HG03460 (cell line): Measurements from ENCODE around the gene CACNA1E.

Experiments
- ATAC-seq: cut with Tn5 transposase; IDR thresholded peaks from one replicate; pipeline ENCODE4 v1.9.1; 2021; ENCODE audit not compliant: unreplicated experiment

The CACNA1E gene

DNA sequence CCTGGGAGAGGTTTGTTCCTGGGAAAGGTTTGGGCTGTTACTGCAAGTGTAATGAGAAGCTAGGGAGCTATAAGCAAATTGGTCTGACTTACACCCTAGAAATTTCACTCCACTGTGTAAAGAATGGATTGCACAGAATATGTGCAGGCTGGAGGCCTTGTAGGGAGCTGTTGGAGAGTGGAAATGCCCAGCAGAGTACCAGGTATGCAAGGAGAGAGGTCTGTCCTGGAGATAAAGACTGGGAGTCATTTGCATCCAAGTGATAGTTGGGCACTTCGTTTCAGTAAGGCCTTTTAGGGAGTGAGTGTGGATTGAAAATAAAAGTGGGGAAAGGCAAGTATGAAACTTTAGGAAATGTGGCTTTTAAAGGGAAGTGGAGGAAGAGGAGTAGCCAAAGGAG, 75.8 kb downstream of the CACNA1E start:
- ATAC-seq, result no peak

DNA sequence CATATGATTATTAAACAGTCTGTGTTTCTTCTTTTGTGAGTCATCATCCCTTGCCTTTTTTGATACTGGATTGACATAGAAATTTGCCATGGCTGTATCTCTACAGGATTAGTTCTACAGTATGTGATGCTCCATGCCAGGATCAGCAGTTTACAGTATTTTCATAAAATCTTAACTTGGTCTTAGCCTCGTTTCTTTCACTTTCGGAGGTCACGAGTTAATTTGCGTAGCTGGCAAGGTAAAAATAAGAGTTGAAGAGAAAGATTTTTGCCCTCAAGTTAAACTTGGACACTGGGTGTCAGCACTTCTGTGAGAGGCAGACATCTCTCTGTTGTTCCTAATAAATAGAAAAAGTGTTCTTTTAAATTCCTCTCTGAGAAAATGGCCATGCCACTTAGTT, 79.1 kb downstream of the CACNA1E start:
- no peak for ATAC-seq

GRCh38 chr1:181568736-181569135, 85.4 kb downstream of the CACNA1E start:
- ATAC-seq, result no peak

DNA sequence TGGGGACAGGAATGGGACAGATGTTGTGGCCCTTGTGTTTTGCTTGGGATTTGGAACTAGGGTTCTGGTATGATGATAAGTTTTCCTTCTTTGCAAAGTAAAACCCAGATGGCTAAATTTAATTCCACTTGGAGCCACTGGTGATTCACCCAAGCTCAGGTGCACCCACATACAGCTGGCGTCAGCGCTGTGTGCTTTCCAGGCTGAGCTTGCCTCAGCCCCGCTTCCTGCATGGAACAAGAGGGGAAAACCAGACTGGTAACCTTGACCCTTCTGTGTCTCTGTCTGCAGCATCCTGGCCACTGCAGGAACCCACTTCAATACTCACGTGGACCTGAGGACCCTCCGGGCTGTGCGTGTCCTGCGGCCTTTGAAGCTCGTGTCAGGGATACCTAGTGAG, 94.2 kb downstream of the CACNA1E start:
- no peak for ATAC-seq

GRCh38 chr1:181583598-181583997, 100.3 kb downstream of the CACNA1E start:
- no peak for ATAC-seq

GRCh38 chr1:181587870-181588438, 104.6 kb downstream of the CACNA1E start:
- no peak for ATAC-seq

DNA sequence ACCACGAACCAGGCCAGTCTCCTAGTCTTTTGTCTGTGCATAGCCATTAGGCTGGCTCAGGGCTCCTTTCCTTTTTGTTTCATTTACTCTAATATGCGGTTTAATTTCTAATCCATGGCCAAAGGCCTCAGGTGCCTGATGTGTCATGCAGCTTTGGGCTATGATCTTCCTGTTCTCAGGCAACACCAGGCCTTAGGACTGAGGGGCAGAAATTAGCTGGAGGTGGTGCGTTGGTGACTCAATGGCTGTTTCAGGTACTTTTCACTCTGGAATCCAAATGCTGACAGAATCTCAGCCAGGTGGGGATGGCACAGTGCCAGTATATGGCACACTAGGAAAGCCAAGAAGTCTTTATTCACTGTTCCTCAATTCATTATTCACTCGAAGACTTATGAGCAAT, 105.3 kb downstream of the CACNA1E start:
- ATAC-seq, result no peak

GRCh38 chr1:181592255-181592859, 109.0 kb downstream of the CACNA1E start:
- ATAC-seq, result no peak

DNA sequence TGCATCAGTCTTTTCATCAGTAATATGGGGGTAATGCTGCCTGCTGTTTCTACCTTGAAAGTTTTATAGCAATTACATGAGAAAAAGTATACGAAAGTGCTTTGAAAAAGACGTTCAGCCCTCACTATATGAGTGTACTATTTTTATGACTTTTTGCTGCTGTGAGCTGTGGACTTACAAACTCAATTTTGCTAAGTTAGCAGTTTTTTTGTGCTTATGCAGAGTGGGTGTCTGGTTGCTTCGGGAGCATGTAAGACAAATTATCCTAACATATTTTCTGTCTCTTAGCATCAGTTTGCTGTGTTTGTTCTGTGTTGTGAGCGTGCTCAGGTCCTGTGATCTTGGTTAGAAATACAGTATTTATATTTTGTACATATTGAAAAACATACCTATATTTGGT, 109.7 kb downstream of the CACNA1E start:
- ATAC-seq, result no peak

DNA sequence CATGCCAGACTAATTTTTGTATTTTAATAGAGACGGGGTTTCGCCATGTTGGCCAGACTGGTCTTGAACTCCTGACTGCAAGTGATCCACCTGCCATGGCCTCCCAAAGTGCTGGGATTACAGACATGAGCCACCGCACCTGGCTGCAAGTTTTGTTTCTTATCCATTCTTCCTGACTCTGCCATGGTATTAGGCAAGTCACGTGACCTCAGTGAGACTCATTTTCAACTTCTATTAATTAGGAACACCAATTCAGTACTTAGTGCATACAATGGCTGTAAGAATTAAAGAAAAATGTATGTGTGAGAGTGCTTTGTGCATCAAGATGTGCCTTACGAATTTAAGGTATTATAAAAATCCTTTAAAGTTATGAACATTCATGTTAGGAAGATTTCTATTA, 111.2 kb downstream of the CACNA1E start:
- no peak for ATAC-seq

DNA sequence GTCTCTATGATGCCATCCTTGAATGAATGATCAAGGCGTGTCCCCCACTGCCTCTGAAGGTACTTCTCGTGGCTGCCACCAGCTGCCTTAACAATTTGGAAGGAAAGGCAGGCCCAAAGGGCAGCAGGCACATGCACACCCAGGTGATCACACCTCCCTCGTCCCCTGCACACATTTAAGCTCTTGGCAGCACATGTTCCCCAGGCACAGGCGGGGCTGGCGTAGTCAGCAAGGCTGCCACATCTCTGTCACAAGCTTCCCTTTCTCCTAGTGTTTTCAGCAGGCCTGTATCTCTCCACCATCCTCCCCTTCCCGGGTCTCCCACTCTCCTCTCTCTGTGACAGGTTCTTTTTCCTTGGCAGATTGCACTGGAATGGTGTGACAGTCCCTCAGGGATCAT, 111.9 kb downstream of the CACNA1E start:
- no peak for ATAC-seq

DNA sequence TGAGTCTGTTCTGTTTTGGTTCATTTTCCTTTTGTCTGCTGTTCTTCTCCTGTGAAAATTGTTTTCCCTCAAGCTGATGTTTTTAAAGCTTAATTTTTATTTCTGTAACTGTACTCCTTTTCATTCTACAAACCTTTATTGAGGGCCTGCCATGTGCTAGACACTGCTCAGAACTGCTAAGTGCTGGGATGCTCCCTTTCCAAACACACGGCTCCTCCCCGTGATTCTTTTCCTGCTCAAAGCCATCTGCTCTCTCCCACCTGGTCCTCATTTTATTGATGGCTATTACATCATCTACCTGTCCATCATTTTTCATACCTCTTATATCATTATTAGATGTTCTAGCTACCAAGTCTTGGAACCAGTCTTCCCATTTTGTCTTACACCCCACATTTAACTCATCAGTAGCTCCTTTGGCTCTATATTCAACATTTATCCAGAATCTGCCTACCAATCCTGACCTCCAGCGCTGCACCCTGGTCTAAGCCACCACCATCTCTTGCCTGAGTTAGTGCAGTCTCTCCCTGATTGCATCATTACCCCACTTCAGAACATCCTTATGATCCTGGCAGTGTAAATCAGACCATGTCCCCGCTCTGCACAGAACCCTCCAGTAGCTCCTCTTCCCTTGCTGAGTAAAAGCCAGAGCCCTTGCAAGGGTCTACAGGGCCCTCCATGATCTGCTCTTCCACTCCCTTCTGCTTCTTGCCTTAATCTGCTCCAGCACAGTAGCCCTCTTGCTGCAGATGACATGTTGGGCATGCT, 118.1 kb downstream of the CACNA1E start:
- no peak for ATAC-seq

- ATAC-seq, result no peak
These were observed 120.6 kb downstream of the CACNA1E start for GRCh38 chr1:181603735-181604410.

GRCh38 chr1:181604482-181605249, 121.3 kb downstream of the CACNA1E start:
- ATAC-seq, result no peak

DNA sequence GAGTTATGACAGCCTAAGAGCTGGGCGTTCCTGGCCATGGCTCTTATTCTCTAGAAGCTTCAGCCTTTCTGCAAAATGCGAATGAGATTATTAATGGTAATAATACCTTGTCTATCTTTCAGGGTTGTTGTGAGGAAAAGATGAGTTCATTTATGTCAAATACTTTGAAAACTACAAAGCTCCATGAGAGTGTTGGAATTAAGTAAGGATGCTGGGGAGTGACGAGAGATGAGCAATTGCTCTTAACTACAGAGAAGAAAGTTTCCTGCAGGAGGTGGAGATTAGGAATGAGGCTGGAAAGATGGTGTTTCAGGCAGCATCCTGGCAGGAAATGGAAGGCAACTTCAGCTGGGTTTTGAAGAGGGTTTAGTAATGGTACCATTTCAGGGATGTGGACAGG, 124.2 kb downstream of the CACNA1E start:
- ATAC-seq, result no peak

GRCh38 chr1:181608386-181608785, 125.1 kb downstream of the CACNA1E start:
- no peak for ATAC-seq

- ATAC-seq, result no peak
These were observed 125.6 kb downstream of the CACNA1E start for GRCh38 chr1:181608948-181609347.

DNA sequence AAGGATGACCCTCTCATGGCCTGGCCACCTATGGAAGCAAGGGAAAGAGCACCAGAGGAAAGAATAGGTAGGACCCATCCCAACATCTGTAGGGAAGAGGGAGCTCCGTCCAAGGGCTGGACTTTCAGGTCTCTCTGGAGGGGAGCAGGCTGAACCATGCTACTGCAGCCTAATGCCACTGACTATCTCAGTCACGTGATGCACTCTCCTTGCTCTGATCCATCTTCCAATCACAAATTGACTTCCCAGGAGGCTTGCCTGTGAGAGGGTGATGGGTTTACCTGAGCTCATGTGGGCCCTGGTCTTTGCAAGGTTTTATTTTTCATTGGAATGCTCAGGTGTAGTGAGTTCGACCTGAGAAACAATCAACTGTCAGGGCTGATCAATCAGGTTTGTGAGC, 128.8 kb downstream of the CACNA1E start:
- no peak for ATAC-seq

- ATAC-seq, result no peak
These were observed 135.2 kb downstream of the CACNA1E start for GRCh38 chr1:181618559-181618958.

DNA sequence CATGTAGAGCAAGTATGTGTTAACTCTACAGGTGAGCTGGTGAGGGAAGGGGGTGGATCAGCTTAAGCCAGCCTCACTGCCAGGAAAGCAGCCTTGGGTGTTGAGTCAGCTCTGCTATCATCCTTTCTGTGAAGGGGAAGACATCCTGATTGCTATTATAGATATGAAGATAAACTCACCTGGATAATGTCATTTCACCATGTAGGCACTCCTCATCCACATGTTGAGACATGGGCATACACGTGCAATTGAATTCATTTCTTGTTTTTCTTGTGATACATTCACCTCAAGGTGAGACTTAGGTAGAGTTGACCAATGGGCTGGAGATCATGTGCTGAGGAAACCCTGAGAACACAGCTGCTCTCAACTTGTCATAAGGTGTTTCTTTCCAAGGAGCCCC, 136.9 kb downstream of the CACNA1E start:
- no peak for ATAC-seq

- ATAC-seq, result no peak
These were observed 140.5 kb downstream of the CACNA1E start for GRCh38 chr1:181623850-181624249.
